CD14-positive monocyte (primary cell): ENCODE results near the gene SLC4A7. TPM values are rescaled to one million over a fixed set of nuclear protein-coding genes. Genes with fewer than 3 reads are reported as not detected.

Experiments
- DNase-seq, 3 donors: peaks; one replicate each; pipeline ENCODE4 v3.0.0-alpha.2; 2011 to 2022
- H2AFZ ChIP-seq: 2 replicates; pipeline ENCODE4 v1.6.0; 2012; ENCODE audit warnings: mild to moderate bottlenecking, low read depth, low read length, inconsistent platforms; ENCODE audit not compliant: insufficient read depth, poor library complexity, severe bottlenecking
- H3K27ac ChIP-seq, 2 donors: 1 replicate in 1 of 2; 2 replicates in 1 of 2; pipeline ENCODE4 v1.5.1; 2012 to 2013; ENCODE audit warnings: low read length in 2 of 2, control low read depth in 1 of 2, inconsistent platforms in 1 of 2, low read depth in 1 of 2, mild to moderate bottlenecking in 1 of 2
- H3K27me3 ChIP-seq, 2 donors: one replicate each; pipeline versions ENCODE4 v1.6.0 to v1.6.1; 2011 to 2013; ENCODE audit warnings: low read length in 2 of 2; ENCODE audit not compliant: control insufficient read depth in 2 of 2, insufficient read depth in 2 of 2
- H3K36me3 ChIP-seq, 2 donors: replicated peaks in 1 of 2; 1 replicate in 1 of 2; 2 replicates in 1 of 2; pipeline versions ENCODE4 v1.5.1 to v1.6.1; 2012 to 2013; ENCODE audit warnings: low read length in 2 of 2, control low read depth in 1 of 2, inconsistent platforms in 1 of 2, mild to moderate bottlenecking in 1 of 2; ENCODE audit not compliant: insufficient read depth in 2 of 2, control insufficient read depth in 1 of 2
- H3K4me1 ChIP-seq, 2 donors: 1 replicate in 1 of 2; 2 replicates in 1 of 2; pipeline versions ENCODE4 v1.5.1 to v1.6.1; 2012 to 2013; ENCODE audit warnings: low read length in 2 of 2, control low read depth in 1 of 2, inconsistent platforms in 1 of 2, mild to moderate bottlenecking in 1 of 2, moderate library complexity in 1 of 2; ENCODE audit not compliant: insufficient read depth in 2 of 2, control insufficient read depth in 1 of 2
- H3K4me2 ChIP-seq: replicated peaks from 2 replicates; pipeline ENCODE3; 2012; ENCODE audit warnings: low read length, moderate library complexity, mild to moderate bottlenecking; ENCODE audit not compliant: poor library complexity, severe bottlenecking; ENCODE audit errors: extremely low read depth
- H3K4me3 ChIP-seq, 3 experiments: fragments of 200-600 bp in 1 of 3; sonication (generic) in 1 of 3; replicated peaks in 1 of 3; 1 replicate in 2 of 3; 2 replicates in 1 of 3; pipeline ENCODE4 v1.5.1; 2011 to 2013; ENCODE audit warnings: low read length in 3 of 3, mild to moderate bottlenecking in 3 of 3, control low read depth in 2 of 3, low read depth in 2 of 3, inconsistent platforms in 1 of 3, moderate library complexity in 1 of 3
- H3K79me2 ChIP-seq: 2 replicates; pipeline ENCODE4 v1.6.0; 2012; ENCODE audit warnings: mild to moderate bottlenecking, control low read depth, inconsistent platforms, low read length, moderate library complexity; ENCODE audit not compliant: insufficient read depth
- H3K9ac ChIP-seq: 2 replicates; pipeline ENCODE4 v1.6.0; 2017; ENCODE audit warnings: low read length, mild to moderate bottlenecking; ENCODE audit not compliant: insufficient read depth, poor library complexity, severe bottlenecking
- H3K9me3 ChIP-seq, 2 donors: replicated peaks in 1 of 2; 1 replicate in 1 of 2; 2 replicates in 1 of 2; pipeline versions ENCODE4 v1.5.1 to v1.6.1; 2012 to 2013; ENCODE audit warnings: low read length in 2 of 2, control low read depth in 1 of 2; ENCODE audit not compliant: control insufficient read depth in 1 of 2, insufficient read depth in 1 of 2
- H4K20me1 ChIP-seq: 2 replicates; pipeline ENCODE4 v1.6.0; 2012; ENCODE audit warnings: mild to moderate bottlenecking, low read length, control low read depth, moderate library complexity; ENCODE audit not compliant: insufficient read depth
- H3K27ac Mint-ChIP-seq, 7 donors: one replicate each; pipeline ENCODE4 v1.8.0; 2020; ENCODE audit warnings: mild to moderate bottlenecking in 7 of 7, mixed read lengths in 7 of 7, moderate library complexity in 6 of 7, inconsistent platforms in 2 of 7
- H3K27me3 Mint-ChIP-seq, 3 donors: one replicate each; pipeline ENCODE4 v1.8.0; 2021 to 2022; ENCODE audit warnings: low read depth in 3 of 3, mild to moderate bottlenecking in 3 of 3, mixed read lengths in 3 of 3, moderate library complexity in 3 of 3, inconsistent platforms in 1 of 3
- H3K36me3 Mint-ChIP-seq, 2 donors: one replicate each; pipeline ENCODE4 v1.8.0; 2020; ENCODE audit warnings: mixed read lengths in 2 of 2, inconsistent platforms in 1 of 2, mild to moderate bottlenecking in 1 of 2
- H3K4me1 Mint-ChIP-seq: one replicate; pipeline ENCODE4 v1.8.0; 2020; ENCODE audit warnings: mild to moderate bottlenecking, mixed read lengths
- H3K4me3 Mint-ChIP-seq, 2 donors: one replicate each; pipeline ENCODE4 v1.8.0; 2020; ENCODE audit warnings: mild to moderate bottlenecking in 2 of 2, mixed read lengths in 2 of 2, moderate library complexity in 1 of 2
- H3K9me3 Mint-ChIP-seq, 7 donors: one replicate each; pipeline ENCODE4 v1.8.0; 2020 to 2022; ENCODE audit warnings: mixed read lengths in 7 of 7, mild to moderate bottlenecking in 6 of 7, moderate library complexity in 6 of 7, inconsistent platforms in 2 of 7
- WGBS: methylation state at CpG from one replicate; pipeline ENCODE4 v1.1.5; 2013; ENCODE audit warnings: missing lambda C conversion rate; ENCODE audit not compliant: insufficient coverage; 5-methylcytosine and 5-hydroxymethylcytosine counted together
- intact Hi-C, 2 donors: fragments of 100-400 bp; cut with micrococcal nuclease; formaldehyde crosslinking; loops; one replicate each; pipeline versions ENCODE4 v1.15.0 to v1.15.1; 2023
- polyA plus RNA-seq, 3 donors: library from polyadenylated mRNA; depleted of rRNA in 1 of 3; unstranded in 2 of 3; stranded (reverse) in 1 of 3; fragments of 300-500 nt in 2 of 3; fragments of >200 nt in 1 of 3; fragmentation: Illumina TruSeq in 2 of 3; gene quantifications; 1 replicate in 2 of 3; 2 replicates in 1 of 3; pipeline ENCODE4 v1.2.3, GENCODE V29; 2012 to 2021
- TF ChIP-seq, protein P1 (sequence below): fragments of 200-600 bp; IDR thresholded peaks from one replicate; pipeline ENCODE4 v1.8.0; 2022; ENCODE audit warnings: antibody characterized with exemption, mild to moderate bottlenecking

SLC4A7 gene
- polyA plus RNA-seq, 3 donors: 5.4 to 7.6 (median 5.5) TPM

DNA sequence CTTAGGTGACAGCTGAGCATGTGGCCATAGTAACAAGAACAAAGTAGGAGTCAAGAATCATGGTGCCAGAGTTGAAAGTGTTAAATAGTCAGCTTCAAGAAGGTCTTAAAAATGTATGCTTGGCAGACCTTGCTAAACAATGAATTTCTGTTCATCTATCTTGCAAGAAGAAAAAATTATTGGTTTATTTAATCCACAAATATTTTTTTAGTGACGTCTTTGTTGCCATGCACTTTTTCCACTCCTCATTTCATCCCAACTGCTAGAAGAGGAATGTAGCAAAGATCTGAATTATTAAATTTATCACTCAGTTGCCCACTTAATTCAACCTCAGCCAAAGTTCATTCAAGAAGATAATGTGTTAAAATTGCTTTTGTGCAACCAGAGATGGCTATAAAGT lies 3.2 kb upstream of the SLC4A7 start:
- H4K20me1 ChIP-seq: no peaks in the 10 kb centered on the region
- Mint-ChIP-seq H3K36me3 (no peaks in the 10 kb centered on the region), H3K27ac (no peak overlapping the region)

GRCh38 chr3:27486336-27486735 lies 2.2 kb upstream of the SLC4A7 start:
- H3K36me3 ChIP-seq: no peaks in the 10 kb centered on the region
- Mint-ChIP-seq H3K27ac (no peak overlapping the region), H3K27me3 (peaks cover 0 to 1% (median 0%) of the 10 kb centered on the region in 3 donors), H3K36me3 (peaks cover 0 to 1% of the 10 kb centered on the region in 2 donors), H3K4me1 (peaks cover 15% of the 10 kb centered on the region), H3K4me3 (no peak overlapping the region), H3K9me3 (no peaks in the 10 kb centered on the region)
- H3K4me3 ChIP-seq: no peak overlapping the region
- no peaks in the 10 kb centered on the region for H3K9me3 ChIP-seq
- intact Hi-C loops: loop anchor here (10.0 kb wide), 3 partner anchors 58 to 178 kb away; partner anchors contain the start of gene NEK10 (in 2 of the 2)
- no peak overlapping the region for H3K9ac ChIP-seq
- peaks cover 6 to 9% of the 10 kb centered on the region in 2 donors for H3K4me1 ChIP-seq
- no peak overlapping the region for H2AFZ ChIP-seq
- peaks cover 27% of the 10 kb centered on the region for H3K79me2 ChIP-seq
- no peak overlapping the region for H3K27ac ChIP-seq
- TF ChIP-seq, protein P1, sequence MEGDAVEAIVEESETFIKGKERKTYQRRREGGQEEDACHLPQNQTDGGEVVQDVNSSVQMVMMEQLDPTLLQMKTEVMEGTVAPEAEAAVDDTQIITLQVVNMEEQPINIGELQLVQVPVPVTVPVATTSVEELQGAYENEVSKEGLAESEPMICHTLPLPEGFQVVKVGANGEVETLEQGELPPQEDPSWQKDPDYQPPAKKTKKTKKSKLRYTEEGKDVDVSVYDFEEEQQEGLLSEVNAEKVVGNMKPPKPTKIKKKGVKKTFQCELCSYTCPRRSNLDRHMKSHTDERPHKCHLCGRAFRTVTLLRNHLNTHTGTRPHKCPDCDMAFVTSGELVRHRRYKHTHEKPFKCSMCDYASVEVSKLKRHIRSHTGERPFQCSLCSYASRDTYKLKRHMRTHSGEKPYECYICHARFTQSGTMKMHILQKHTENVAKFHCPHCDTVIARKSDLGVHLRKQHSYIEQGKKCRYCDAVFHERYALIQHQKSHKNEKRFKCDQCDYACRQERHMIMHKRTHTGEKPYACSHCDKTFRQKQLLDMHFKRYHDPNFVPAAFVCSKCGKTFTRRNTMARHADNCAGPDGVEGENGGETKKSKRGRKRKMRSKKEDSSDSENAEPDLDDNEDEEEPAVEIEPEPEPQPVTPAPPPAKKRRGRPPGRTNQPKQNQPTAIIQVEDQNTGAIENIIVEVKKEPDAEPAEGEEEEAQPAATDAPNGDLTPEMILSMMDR: no peak
- 93% methylated on average over 6 of the region's 7 CpGs for WGBS
- H3K4me2 ChIP-seq: no peak overlapping the region
- peaks cover 3% of the 10 kb centered on the region for H4K20me1 ChIP-seq
- DNase-seq: no peak
- H3K27me3 ChIP-seq: no peaks in the 10 kb centered on the region

More for the DNA sequence above, 3.2 kb upstream of the SLC4A7 start:
- intact Hi-C loops: loop anchor here (10.0 kb wide), 3 partner anchors 57 to 177 kb away; partner anchors contain the start of gene NEK10 (in 2 of the 2)
- H3K36me3 ChIP-seq: no peaks in the 10 kb centered on the region
- DNase-seq: no peak
- peaks cover 6 to 7% of the 10 kb centered on the region in 2 donors for H3K4me1 ChIP-seq
- WGBS: no CpG with 5 or more reads among the region's 1 CpG
- H3K9me3 Mint-ChIP-seq: no peaks in the 10 kb centered on the region
- H3K27me3 Mint-ChIP-seq: peaks cover 0 to 1% (median 0%) of the 10 kb centered on the region in 3 donors
- H3K27me3 ChIP-seq: no peaks in the 10 kb centered on the region
- peaks cover 17% of the 10 kb centered on the region for H3K79me2 ChIP-seq
- TF ChIP-seq, protein P1: no peak
- peaks cover 12% of the 10 kb centered on the region for H3K4me1 Mint-ChIP-seq
- no peak overlapping the region for H3K4me3 Mint-ChIP-seq
- H3K9ac ChIP-seq: no peak overlapping the region
- no peak overlapping the region for H3K4me2 ChIP-seq
- H3K9me3 ChIP-seq: no peaks in the 10 kb centered on the region
- no peak overlapping the region for H3K4me3 ChIP-seq
- no peak overlapping the region for H2AFZ ChIP-seq
- H3K27ac ChIP-seq: no peak overlapping the region
